Hippocampal formation (tissue), 2 donors: Measurements from ENCODE around the gene LIN54.
"Not testable (repeated sequence)": the region's sequence is repeated elsewhere in the genome, so short reads cannot be mapped to it uniquely, and the experiment has no call there.

ENCODE experiments used
- DNase-seq, 2 donors: peaks; one replicate each; lab custom pipeline; 2025; lab: John Stamatoyannopoulos, UW

The LIN54 gene

DNA sequence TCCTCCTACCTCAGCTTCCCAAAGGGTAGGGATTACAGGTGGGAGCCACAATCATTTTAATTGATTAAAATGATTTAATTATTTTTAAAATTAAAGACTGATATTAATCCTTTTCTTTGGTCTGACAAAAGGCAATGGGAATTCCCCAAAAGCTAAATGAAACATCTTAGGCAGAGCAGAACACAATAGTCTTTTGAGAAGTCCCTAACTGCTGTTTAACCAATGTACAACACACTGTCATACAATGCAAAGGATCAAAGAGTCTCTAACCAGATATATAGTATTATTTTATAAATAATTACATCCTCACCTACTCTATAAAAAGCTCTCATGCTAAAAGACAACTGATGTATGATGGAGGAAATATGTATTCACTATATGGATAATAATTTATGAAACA lies 63.1 kb downstream of the LIN54 start:
- no peak for DNase-seq

DNA sequence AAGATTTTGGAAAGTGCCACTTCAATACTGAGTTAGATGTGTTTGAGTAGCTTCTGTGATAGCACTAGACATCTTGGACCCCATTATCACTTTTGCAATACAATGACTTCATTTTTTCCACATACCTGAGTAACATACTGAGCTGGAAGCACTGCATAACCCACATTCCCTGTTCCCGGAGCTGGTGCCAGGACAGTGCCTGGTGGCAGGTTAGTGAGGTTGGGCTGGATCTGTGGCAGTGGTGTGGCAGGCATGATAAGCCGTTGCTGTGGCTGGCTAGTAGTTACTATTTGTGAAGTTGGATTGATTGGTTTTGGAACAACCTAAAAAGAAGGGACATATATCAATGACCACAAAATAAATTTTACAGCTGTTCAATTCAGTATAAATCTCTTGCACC lies 71.2 kb downstream of the LIN54 start:
- no peak for DNase-seq

DNA sequence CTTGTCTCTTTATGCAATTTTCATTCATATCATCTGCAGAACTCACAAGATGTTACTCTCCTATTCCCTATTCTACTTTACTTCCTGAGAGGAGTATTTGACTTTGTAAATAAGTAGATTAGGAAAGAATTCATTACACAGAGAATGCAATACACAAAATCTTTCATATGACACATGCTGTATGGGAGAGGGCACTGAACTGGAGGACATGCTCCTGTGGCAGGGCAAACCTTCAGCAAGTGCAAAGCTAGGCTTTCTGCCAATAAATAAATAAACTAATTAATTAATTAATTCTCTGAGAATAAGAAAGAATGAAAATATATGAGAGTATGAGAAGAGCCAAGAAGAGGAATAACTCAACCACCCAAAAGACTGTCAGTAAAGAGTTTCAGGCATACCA lies 76.2 kb downstream of the LIN54 start:
- no peak for DNase-seq

DNA sequence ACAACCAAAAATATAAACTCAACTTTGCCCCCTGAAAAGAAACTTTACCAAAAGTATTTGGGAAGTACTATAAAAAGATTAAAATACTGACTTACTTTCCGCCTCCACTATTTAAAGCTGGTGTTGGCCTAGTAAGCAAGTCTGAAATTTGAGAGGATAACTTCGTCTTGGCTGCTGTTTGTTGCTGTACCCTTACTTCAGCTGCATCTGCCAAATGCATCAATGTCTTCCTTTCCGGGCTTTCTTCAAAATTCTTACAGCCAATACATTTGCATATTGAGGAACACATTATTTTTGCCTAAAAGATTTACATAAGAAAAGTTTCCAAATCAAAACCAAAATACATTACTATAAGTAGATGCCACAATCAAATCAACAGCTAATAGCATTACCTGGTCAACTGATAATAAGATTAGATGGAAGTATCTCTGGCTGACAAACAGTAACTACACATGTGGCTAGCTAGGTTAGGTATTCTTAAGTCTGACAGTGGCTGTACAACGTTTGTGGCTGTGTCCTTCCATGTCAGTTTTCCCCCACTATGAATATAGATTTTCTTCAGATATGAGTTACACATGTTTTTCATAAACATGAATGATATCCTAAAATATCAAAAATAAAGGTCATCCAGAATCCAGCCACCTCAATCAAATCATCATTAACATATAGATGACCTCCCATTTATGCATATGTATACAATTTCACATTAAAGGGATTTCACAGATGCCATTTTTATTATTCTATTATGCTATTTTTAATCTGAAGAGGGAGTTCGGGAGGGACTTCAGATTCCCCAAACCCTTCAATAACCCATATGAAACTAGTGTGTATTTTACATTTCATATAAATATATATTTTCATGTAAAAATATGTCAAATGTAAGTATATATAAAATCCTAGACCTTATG lies 79.5 kb downstream of the LIN54 start:
- DNase-seq = no peak

DNA sequence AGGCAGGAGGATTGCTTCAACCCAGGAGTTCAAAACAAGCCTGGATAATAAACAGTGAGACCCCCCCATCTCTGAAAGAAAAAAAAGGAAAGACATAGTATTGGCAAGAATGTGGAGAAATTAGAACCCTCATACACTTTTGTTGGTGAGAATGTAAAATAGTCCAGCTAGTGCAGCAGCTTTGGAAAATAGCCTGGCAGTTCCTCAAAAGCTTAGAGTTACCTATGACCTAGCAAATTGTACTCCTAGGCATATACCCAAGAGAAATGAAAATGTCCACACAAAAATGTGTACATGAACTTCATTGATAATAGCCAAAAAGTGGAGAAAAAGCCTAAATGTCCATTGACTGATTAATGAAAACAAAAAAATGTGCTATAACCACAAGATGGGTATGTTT lies 88.8 kb downstream of the LIN54 start:
- no peak for DNase-seq

DNA sequence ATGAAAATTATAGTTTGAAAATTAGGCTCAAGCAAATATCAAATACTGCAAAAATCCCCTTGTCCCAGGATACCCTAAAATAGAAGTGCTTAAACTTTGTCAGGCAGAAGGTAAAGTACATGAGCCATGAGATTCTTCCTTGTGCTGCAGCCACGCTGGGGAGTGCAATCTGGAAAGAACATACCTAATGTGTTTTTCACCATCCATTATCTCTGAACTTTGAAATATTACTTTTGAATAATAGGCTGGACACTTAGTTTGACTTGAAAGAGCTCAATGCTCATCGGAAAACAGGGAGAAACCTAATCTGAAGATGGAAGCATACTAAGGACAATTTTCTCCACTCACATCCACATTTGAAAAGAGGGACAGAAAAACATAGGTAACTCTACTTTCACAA lies 91.2 kb downstream of the LIN54 start:
- DNase-seq = no peak

DNA sequence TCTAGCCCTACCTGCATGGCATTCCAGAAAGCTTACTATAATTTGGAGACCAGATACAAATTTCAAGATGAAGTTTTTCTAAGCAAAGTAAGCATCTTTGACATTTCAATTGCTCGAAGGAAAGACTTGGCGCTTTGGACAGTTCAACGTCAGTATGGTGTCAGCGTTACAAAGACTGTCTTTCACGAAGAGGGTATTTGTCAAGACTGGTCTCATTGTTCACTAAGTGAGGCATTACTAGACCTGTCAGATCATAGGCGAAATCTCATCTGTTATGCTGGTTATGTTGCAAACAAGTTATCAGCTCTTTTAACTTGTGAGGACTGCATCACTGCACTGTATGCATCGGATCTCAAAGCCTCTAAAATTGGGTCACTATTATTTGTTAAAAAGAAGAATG lies 92.5 kb downstream of the LIN54 start:
- peak in 1 of 2 donors; percentile 49 for DNase-seq

DNA sequence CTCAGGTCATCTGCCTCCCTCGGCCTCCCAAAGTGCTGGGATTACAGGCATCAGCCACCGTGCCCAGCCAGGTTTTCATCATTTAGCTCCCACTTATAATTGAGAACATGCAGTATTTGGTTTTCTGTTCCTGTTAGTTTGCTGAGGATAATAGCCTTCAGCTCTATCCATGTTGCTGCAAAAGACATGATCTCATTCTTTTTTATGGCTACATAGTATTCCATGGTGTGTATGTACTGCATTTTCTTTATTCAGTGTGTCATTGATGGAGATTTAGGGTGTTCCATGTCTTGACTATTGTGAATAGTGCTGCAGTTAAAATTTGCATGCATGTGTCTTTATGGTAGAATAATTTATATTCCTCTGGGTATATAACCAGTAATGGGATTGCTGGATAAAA lies 96.7 kb downstream of the LIN54 start:
- DNase-seq = not testable (repeated sequence)

DNA sequence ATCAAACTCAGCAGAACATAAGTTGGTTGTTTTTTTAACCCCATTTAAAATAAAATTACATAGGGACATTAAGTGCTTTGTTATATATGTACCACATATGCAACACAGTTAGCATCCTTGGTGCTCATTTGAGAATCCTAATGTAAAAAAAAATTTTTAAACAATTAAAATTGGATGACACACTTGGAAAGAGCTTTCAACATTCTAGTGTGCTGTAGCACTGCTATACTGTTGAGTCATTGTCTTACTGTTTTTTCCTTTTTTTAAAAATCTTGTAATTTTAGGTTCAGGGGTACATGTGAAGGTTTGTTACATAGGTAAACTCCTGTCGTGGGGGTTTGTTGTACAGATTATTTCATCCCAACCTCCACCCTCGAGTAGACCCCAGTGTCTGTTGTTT lies 97.3 kb downstream of the LIN54 start:
- no peak for DNase-seq

DNA sequence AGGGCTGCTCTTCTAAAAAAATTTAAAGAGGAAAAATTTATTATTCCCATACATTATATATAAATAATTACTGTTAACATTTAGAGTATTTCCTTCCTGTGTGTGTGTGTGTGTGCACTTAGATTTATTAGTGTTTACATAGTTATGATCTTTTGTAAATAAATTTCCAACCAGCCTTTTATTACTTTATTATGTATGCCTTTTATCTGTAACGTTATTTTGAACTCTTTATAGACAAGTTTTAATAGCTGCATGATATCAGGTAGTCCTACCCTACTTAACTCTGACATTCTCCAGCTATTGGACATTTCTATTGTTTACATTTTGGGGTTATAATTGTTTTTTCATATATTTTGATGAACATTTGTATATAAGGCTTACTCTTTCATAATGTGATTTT lies 101.3 kb downstream of the LIN54 start:
- DNase-seq = no peak

DNA sequence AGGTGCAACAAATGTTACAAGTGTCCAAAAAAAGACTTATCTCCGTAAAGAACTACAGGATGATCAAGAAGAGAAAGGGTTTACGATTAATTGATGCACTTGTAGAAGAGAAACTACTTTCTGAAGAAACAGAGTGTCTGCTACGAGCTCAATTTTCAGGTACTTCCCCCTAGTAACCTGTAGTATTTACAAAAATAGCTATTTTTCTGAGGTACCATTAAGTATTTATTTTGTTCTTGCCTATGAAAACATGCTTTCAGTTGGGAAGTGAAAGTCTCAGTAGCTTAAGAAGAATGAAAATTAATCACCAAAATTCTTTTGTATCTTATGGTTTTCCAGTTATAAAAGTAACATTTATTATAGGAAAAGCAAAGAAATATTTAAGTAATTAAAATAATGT lies 104.2 kb downstream of the LIN54 start:
- no peak for DNase-seq

DNA sequence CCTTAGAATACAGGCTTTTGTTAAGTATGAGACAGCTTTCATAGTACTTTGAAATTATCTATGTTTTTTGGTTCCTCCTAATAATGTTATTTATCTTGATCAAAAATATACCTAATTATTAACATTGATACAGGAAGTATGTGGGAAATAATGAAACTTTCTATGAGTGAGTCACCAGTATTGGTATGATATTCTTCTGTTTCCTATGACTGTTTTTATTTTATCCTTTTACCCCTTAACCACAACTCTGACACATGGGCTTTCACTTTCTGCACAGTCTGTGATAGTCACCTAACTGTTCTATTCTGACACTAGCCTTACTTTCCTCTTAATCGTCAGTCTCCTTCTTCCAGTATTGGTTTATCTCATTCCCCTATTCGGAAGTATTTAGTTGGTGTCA lies 105.4 kb downstream of the LIN54 start:
- no peak for DNase-seq

DNA sequence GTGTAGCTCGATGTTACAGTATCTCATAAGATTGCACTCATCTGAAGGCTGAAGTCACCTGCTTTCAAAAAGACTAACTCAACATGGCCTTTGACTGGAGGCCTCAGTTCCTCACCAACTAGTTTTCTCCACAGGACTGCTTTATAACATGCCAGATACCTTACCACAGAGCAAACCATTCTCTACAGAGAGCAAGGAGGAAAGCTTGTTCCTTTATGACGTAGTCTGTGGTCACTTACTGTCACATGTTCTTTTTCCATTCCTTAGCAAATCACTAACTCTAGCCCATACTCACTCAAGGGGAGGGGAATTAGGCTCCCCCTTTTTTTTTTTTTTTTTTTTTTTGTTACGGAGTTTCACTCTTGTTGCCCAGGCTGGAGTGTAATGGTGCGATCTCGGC lies 106.9 kb downstream of the LIN54 start:
- DNase-seq = no peak

DNA sequence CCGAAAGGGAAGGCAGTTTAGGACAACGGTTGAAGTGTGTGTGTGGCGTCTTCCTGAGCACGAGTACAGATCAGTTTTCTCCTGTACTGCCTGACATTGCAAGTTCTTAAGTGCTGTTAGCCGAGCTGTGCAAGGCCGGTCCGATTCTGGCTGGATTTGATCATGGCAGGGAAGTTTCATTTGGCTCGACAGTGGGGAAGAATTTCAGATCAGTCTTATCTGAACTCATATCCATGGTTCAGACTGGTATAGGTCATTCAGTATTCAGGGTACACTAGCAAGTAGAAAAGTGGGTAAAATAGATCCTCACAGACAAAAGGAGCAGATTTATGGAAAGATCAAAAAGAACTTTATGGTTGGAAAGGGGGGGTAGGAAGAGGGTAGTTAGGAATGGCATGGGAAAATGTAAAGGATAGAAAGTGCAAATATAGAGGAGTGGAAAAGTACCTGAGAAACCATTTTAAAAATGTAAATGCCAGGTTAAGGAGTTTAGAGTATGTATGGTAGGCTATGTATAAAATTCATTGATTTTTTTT lies 109.4 kb downstream of the LIN54 start:
- no peak for DNase-seq

DNA sequence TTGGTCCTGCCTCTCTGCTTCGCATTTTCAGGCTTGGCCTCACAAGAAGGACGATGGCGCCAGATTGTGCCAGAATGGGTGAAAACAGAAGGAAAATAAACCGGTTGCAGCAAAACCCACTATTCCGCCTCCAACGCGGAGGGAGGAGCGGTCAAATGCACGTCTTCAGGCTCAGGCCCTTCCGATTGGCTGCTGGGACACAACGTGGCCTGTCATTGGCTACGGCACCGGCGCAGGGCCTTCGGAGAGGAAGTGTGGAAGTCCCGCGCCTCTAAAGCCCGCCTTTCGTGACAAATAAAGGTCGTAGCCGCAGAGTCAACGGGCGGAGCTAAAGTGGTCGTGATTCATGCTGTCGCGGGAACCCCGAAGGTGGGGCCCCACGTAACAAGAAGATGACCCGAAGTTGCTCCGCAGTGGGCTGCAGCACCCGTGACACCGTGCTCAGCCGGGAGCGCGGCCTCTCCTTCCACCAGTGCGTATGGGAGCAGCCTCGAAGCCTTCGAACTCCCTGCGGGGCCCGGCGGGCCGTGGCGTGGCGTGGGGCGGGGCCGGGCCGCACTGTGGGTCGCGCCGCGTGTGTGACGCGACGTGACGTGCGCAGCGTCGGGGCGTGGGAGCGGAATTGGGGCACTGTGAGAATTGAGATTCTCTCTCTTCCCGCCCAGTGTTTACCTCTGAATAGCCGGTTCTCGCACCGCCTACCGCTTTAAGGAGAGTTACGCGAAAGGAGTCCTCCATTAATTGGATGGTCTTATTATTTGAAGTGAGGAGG lies 110.0 kb downstream of the LIN54 start, which contains the start of gene THAP9:
Gene THAP9, plus strand, starts transcription at position 325 of the 772 bp plus-strand sequence. Its CDS starts 68 bp downstream, at position 393.
- peak; percentile 97 to 98 for DNase-seq

DNA sequence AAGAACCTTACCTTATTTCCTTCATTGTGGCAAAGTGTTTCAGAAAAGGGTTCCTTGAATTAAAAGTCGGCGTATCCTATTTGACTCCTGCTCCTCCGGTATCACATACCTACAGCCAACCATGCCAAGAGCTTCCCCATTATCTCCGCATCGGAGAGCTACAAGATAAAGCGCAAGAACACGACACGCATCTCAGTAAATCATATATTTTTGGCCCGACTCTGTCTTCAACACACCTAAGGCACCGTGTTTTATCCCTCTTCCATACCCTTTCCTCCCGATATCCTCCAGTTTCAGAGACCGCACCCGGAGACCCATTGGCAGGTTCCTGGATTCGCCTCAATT lies 110.6 kb downstream of the LIN54 start:
- no peak for DNase-seq

DNA sequence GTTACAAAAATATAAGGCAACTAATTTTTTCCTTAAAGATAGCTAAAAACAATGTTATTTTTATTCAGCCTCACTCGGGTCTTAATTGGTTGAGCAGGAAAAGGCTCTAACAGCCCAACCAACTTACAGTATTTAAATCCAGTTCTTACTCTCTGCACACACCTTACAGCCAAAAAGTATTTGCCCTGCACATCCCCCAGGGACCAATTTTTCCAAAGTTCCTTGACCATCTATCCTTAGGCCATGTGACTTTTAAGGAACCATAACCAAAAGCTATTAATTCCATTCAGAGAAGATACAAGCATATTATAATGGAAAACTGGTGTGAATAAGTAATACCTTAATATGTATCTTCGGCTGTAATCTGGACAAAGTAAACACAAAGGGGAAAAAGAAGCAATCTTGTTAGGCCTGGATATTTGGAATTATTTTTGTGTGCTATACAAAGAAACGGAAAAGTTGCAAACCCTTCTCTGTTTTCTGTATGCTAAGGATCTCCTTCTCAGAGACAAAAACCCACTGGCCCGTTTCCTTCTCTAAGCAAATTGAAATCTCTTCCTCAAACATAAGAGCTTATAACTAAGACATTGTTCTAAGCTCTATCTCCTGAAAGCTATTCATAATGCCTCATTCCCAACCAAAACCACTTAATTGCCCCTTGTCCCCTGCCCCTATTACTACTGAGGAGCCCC lies 111.1 kb downstream of the LIN54 start:
- DNase-seq = peak in 1 of 2 donors; percentile 50

DNA sequence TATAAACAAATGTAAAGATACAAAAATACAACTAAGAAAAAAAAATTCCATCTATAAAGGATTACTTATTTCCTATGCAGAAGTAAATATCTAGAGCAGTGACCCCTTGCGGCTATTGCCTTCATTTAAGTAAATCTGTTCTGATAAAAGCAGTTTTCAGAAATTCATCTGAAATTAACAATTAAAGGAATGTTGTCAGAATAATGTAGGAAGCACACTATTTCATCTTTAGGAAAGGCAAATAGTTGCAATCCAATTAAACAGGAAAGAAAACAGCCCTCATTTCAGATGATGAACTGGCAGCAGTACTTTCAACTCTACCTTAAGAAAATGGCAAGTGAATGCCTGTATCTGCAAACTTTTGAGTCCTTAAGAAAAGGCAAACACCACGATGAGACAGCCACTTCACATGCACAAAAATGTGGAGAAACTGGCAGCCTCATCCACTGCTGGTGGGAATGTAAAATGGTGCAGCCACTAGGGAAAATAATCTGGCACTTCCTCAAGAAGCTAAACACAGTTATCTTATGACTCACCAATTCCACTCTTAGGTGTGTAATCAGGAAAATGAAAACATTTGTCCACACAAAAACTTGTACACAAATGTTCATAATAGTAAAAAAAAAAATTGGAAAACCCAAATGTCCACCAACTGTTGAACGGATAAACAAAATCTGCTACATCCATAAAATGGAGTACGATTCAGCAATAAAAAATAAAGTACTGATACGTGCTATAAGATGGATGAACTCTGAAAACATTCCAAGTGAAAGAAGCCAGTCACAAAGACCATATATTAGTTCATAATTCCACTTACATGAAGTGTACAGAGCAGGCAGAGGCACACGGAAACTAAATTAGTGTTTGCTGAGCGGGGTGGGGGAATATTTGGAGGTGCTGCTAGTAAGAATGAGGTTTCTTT lies 112.0 kb downstream of the LIN54 start:
- no peak for DNase-seq

DNA sequence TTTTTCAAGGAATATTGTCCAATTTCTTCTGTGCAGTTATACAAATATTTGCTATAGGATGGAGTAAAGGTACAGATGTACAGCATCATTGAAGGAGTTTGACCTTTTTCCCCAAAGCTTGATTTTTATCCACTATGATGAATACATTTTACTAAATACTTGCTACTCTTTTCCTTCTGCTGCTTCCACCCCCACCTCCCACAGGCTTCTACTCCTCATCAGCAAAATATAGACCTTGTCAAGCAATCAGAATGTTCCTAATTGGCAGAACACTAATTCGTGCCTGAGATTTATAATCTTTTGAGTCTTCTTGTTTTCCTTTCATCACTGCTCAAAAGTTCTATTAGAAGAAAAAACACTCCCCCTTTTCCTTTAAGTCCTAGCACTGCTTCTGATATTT lies 113.9 kb downstream of the LIN54 start:
- DNase-seq = no peak

DNA sequence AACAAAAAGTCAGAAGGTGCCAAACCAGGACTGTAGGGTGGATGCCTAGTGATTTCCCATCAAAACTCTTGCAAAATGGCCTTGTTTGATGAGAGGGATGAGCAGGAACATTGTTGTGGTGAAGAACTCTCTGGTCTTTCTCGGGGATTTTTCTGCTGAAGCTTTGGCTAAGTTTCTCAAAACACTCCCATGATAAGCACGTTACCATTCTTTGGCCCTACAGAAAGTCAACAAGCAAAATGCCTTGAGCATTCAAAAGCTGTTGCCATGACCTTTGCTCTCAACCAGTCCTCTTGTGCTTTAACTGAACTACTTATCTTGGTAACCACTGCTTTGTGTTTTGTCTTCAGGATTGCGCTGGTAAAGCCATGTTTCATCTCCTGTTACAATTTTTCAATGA lies 116.7 kb downstream of the LIN54 start:
- DNase-seq = no peak

DNA sequence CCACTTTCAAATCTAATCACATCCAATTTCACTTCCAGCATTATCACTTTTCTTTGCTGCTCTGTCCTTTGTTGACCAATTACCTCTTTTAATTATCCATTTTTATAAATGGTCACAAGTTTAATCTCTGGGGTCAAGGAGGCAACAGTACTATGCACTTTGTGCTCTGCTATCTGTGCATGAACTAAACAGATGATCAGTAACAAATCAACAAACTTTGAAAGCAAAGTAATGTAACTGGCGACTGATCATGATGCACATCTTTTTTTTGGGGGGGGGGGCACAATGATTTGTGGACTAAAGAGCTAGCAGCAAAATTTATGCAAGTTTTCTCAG lies 118.2 kb downstream of the LIN54 start:
- DNase-seq = no peak
